ENCODE data around the gene CCT5. TPM values are rescaled to one million over a fixed set of nuclear protein-coding genes. Genes with fewer than 3 reads are reported as not detected.

The CCT5 gene
- total RNA-seq: 100 to 1,000 TPM; 224 to 241 TPM

DNA sequence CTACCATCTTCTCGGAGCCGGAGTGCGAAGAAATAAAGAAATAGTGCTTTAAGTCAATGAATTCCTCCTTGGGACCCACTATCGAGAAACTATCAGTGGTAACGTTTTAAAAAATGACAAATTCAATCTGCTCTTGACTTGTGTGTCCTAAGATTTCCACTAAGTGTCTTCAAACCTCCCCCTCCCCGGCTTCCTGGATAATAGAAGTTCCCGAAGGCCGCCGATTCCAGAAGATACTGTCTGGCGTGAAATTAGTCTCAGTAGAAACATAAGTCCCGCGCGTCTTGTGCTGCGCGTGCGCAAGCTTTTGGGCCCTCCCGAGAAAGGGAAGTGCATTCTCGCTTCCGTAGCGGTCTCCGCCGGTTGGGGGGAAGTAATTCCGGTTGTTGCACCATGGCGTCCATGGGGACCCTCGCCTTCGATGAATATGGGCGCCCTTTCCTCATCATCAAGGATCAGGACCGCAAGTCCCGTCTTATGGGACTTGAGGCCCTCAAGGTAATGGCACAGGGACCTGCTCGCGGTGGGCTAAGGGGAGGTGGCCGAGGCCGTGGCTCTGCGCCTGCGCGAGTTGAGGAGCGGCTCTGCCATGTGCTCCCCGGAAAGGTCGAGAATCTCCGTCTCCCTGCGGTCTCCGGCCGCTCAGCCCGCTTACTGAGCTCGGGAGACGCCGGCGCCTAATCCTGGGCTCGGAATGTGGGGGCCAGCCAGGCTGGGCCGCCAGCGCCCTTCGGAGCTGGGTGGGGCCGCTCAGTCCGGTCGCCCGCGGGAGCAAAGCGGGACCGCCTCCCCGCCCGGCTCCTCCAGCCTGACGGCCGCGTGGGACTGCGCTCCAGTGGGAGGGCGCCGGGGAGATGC, at the start of gene CCT5:
CCT5 (plus strand) TSS at position 333 of the 858 bp plus-strand sequence; CDS start at position 394, 61 bp downstream.
- ChIA-PET POLR2A (interaction anchor here (0.7 kb wide), 2 partner anchors 18 to 103 kb away, joined by 3 to 4 read pairs; partner anchors contain the start of gene MARCHF6), CTCF (interaction anchor here (0.6 to 1.2 kb wide), 3 partner anchors 16 to 130 kb away, joined by 3 to 4 read pairs (median 4); no protein-coding TSS in a partner anchor)
- H3K9me3 Mint-ChIP-seq: no peaks in the 10 kb centered on the region
- peak; percentile 92 for DNase-seq
- no peaks in the 10 kb centered on the region for H3K27me3 Mint-ChIP-seq
- H3K4me3 Mint-ChIP-seq: peak within 1 kb of the TSS; percentile 86
- peaks cover 30% of the 10 kb centered on the region for H3K36me3 Mint-ChIP-seq (ENCODE audit: low read depth)
- H3K4me1 Mint-ChIP-seq: peaks cover 57% of the 10 kb centered on the region
- peak within 1 kb of the TSS; percentile 100 for H3K27ac Mint-ChIP-seq

- Mint-ChIP-seq H3K27me3 (no peaks in the 10 kb centered on the region), H3K4me1 (no peaks in the 10 kb centered on the region), H3K4me3 (no peak overlapping the region), H3K27ac (no peak overlapping the region), H3K36me3 (ENCODE audit: low read depth) (no peaks in the 10 kb centered on the region), H3K9me3 (peaks cover 7% of the 10 kb centered on the region)
- no peak for DNase-seq
- POLR2A ChIA-PET: no interaction called here
- CTCF ChIA-PET: no interaction called here
These were observed 48.7 kb upstream of the CCT5 start for GRCh38 chr5:10201223-10201868.

DNA sequence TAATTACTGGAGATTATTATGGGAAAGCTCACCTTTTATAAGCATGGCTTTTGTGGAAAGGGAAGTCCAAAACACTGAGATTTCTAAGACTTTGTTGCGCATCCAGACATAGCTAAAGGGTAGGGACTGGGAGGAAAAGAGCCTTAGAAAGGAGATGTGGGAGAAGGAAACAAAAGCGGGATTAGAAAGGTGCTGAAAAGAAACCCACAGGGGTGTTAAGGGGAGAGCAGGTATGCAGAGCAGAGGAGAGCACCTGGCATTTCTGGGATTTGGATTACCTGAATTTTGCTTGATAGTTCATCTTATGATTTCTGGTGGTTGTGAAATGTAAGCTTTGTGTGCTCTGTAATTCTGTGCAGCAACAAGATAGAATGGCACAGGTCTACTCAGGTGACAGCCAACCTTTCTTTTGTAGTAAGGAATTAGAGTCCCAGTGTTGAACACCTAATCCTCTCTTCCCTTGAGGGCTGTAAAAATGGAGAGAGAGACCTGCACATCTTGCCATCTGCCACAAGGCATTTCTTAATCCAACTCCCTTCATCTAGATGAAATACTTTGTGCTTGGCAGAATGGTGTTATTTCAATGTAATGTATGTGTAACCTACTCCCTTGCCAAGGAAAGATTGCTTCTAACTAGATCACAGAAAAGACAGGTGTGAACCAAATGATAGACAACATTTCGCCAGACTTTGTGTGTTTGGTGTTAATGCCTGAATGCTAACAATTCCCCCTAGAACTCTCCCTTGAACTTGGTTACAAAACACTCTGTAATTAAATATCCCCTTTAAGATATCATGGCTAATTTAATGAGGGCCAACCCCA, 47.8 kb upstream of the CCT5 start:
- H3K9me3 Mint-ChIP-seq: peaks cover 7% of the 10 kb centered on the region
- H3K4me1 Mint-ChIP-seq: no peaks in the 10 kb centered on the region
- H3K36me3 Mint-ChIP-seq (ENCODE audit: low read depth): no peaks in the 10 kb centered on the region
- CTCF ChIA-PET: no interaction called here
- H3K27me3 Mint-ChIP-seq: no peaks in the 10 kb centered on the region
- POLR2A ChIA-PET: no interaction called here
- no peak for DNase-seq
- H3K4me3 Mint-ChIP-seq: no peak overlapping the region
- no peak overlapping the region for H3K27ac Mint-ChIP-seq

- H3K9me3 Mint-ChIP-seq: no peaks in the 10 kb centered on the region
- no peaks in the 10 kb centered on the region for H3K4me1 Mint-ChIP-seq
- H3K4me3 Mint-ChIP-seq: no peak overlapping the region
- H3K27me3 Mint-ChIP-seq: no peaks in the 10 kb centered on the region
- no peaks in the 10 kb centered on the region for H3K36me3 Mint-ChIP-seq (ENCODE audit: low read depth)
- no peak overlapping the region for H3K27ac Mint-ChIP-seq
- CTCF ChIA-PET: no interaction called here
- POLR2A ChIA-PET: no interaction called here
- no peak for DNase-seq
These were observed 41.1 kb upstream of the CCT5 start for GRCh38 chr5:10209004-10209403.

DNA sequence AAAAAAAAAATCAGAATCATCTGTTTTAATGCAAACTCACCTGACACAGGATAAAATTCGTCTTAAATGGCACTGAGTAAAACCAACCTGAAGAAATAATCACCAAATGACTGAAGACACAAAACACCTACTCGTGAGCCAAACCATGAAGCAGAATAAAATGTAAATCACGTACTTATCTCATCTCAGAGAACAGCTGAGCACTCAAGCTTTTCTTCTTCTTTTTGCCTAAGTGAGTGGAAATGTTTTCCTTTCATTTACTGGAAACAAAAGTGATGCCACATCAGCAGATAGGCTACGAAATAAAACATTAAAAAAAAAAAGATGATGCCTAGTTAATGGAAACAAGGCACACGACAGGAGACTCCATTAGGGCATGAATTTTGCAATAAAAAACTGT, 36.8 kb upstream of the CCT5 start:
- no peak overlapping the region for H3K27ac Mint-ChIP-seq
- CTCF ChIA-PET: interaction anchor here (0.7 to 1.1 kb wide), 2 partner anchors 14 to 134 kb away, joined by 3 to 5 read pairs; no protein-coding TSS in a partner anchor
- no peak for DNase-seq
- no peak overlapping the region for H3K4me3 Mint-ChIP-seq
- H3K27me3 Mint-ChIP-seq: no peaks in the 10 kb centered on the region
- H3K4me1 Mint-ChIP-seq: no peaks in the 10 kb centered on the region
- H3K9me3 Mint-ChIP-seq: no peaks in the 10 kb centered on the region
- H3K36me3 Mint-ChIP-seq (ENCODE audit: low read depth): no peaks in the 10 kb centered on the region
- POLR2A ChIA-PET: no interaction called here

- Mint-ChIP-seq H3K4me1 (no peaks in the 10 kb centered on the region), H3K4me3 (no peak overlapping the region), H3K36me3 (ENCODE audit: low read depth) (no peaks in the 10 kb centered on the region), H3K9me3 (no peaks in the 10 kb centered on the region), H3K27ac (no peak overlapping the region), H3K27me3 (no peaks in the 10 kb centered on the region)
- POLR2A ChIA-PET: no interaction called here
- CTCF ChIA-PET: interaction anchor here (1.1 kb wide), 1 partner anchor 13 kb away, joined by 3 read pairs; no protein-coding TSS in a partner anchor
- no peak for DNase-seq
These were observed 36.0 kb upstream of the CCT5 start for GRCh38 chr5:10214041-10214440.

DNA sequence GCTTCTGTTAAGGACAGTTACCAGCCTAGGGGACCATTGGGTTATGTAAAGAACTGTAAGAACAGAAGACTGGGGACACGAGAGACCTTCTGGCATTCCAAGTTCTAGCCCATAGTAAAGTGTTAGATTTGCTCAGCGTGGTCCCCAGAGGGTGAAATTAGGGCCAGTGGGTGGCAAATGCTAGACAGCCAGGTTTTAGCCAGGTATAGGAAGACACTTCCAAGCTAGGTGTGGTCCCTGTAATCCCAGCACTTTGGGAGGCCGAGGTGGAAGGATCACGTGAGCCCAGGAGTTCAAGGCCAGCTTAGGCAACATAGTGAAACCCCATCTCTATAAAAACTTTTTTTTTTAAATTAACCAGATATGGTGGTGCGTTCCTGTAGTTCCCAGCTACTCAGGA, 34.7 kb upstream of the CCT5 start:
- Mint-ChIP-seq H3K27me3 (no peaks in the 10 kb centered on the region), H3K36me3 (ENCODE audit: low read depth) (no peaks in the 10 kb centered on the region)
- CTCF ChIA-PET: no interaction called here

GRCh38 chr5:10216107-10216506, 34.0 kb upstream of the CCT5 start:
- Mint-ChIP-seq H3K36me3 (ENCODE audit: low read depth) (no peaks in the 10 kb centered on the region), H3K9me3 (no peaks in the 10 kb centered on the region), H3K4me3 (no peak overlapping the region), H3K4me1 (no peaks in the 10 kb centered on the region), H3K27me3 (no peaks in the 10 kb centered on the region), H3K27ac (no peak overlapping the region)
- ChIA-PET CTCF (interaction anchor here (0.7 kb wide), 1 partner anchor 19 kb away, joined by 3 read pairs; no protein-coding TSS in a partner anchor), POLR2A (no interaction called here)
- DNase-seq: no peak

More for the DNA sequence above, 34.7 kb upstream of the CCT5 start:
- Mint-ChIP-seq H3K9me3 (no peaks in the 10 kb centered on the region), H3K4me3 (no peak overlapping the region), H3K4me1 (no peaks in the 10 kb centered on the region), H3K27ac (no peak overlapping the region)
- POLR2A ChIA-PET: no interaction called here
- no peak for DNase-seq

GRCh38 chr5:10218658-10219057, 31.4 kb upstream of the CCT5 start:
- ChIA-PET POLR2A (no interaction called here), CTCF (interaction anchor here (0.6 to 0.7 kb wide), 3 partner anchors 28 to 438 kb away, joined by 4 to 5 read pairs (median 5); no protein-coding TSS in a partner anchor)
- Mint-ChIP-seq H3K36me3 (ENCODE audit: low read depth) (peaks cover 7% of the 10 kb centered on the region), H3K9me3 (peaks cover under 1% of the 10 kb centered on the region), H3K27me3 (no peaks in the 10 kb centered on the region), H3K4me1 (no peaks in the 10 kb centered on the region), H3K27ac (no peak overlapping the region), H3K4me3 (no peak overlapping the region)
- DNase-seq: no peak

GRCh38 chr5:10219068-10219467, 31.0 kb upstream of the CCT5 start:
- CTCF ChIA-PET: interaction anchor here (0.6 kb wide), 2 partner anchors 28 to 438 kb away, joined by 4 to 5 read pairs; no protein-coding TSS in a partner anchor
- POLR2A ChIA-PET: no interaction called here
- no peak for DNase-seq
- no peak overlapping the region for H3K4me3 Mint-ChIP-seq
- H3K36me3 Mint-ChIP-seq (ENCODE audit: low read depth): peaks cover 11% of the 10 kb centered on the region
- peaks cover 3% of the 10 kb centered on the region for H3K9me3 Mint-ChIP-seq
- no peaks in the 10 kb centered on the region for H3K27me3 Mint-ChIP-seq
- H3K27ac Mint-ChIP-seq: no peak overlapping the region
- no peaks in the 10 kb centered on the region for H3K4me1 Mint-ChIP-seq

DNA sequence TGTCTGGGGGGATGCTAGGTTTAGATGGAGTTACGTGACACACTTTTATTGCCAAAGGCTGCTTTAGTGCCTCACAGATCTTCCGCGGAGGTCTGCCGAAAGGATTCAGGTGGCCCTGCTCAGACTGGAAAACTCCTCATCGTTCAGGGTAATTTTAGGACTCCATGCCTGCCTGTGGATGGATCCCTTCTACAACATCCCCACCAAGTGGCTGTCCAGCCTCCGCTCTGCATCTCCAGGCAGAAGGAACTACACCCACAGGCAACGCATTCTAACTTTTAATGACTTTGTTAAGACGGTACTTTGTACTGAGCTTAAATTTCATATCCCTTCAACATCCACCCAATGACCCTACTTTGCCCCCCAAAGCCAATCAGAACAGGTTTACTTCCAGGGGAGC, 29.8 kb upstream of the CCT5 start:
- Mint-ChIP-seq H3K36me3 (ENCODE audit: low read depth) (peaks cover 21% of the 10 kb centered on the region), H3K4me1 (no peaks in the 10 kb centered on the region), H3K9me3 (peaks cover 7% of the 10 kb centered on the region), H3K27ac (no peak overlapping the region), H3K4me3 (no peak overlapping the region), H3K27me3 (no peaks in the 10 kb centered on the region)
- no peak for DNase-seq
- POLR2A ChIA-PET: no interaction called here
- CTCF ChIA-PET: no interaction called here

DNA sequence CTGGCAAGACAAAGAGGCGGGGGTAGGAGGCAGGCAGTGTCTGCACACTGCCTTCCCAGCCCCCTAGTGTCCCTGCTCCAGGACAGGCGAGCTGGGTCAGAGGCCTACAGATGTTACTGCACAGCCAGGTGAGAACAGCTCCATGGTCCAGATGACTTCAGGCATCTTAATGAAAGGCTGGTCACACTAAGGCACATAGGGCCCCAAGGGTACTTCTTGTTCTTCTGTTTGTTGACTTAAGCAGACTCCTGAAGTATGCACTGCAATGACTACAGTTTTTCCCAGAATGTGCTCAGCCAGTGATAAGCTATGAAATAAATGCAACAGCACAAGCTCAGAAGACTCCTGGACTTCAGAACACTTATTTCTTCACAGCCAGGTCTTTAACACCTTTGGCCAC, 27.8 kb upstream of the CCT5 start:
- Mint-ChIP-seq H3K27ac (no peak overlapping the region), H3K4me1 (no peaks in the 10 kb centered on the region), H3K4me3 (no peak overlapping the region), H3K9me3 (peaks cover 7% of the 10 kb centered on the region), H3K36me3 (ENCODE audit: low read depth) (peaks cover 31% of the 10 kb centered on the region), H3K27me3 (no peaks in the 10 kb centered on the region)
- POLR2A ChIA-PET: no interaction called here
- CTCF ChIA-PET: interaction anchor here (1.0 kb wide), 1 partner anchor 11 kb away, joined by 3 read pairs; no protein-coding TSS in a partner anchor
- DNase-seq: no peak
